BJ (cell line): ENCODE data around the gene LIPJ. TPM values are rescaled to one million over a fixed set of nuclear protein-coding genes. Genes with fewer than 3 reads are reported as not detected.

Source experiments
- CTCF ChIA-PET: fragments of 350-600 bp; formaldehyde crosslinking; extraction: SDS; loops from one replicate; lab custom pipeline; 2021; ENCODE audit warnings: antibody characterized with exemption, inconsistent platforms; lab: Yijun Ruan, JAX
- POLR2A ChIA-PET: fragments of 300-600 bp; sonication (Branson Sonifier 250); formaldehyde crosslinking; extraction: SDS; loops from one replicate; lab custom pipeline; 2021; ENCODE audit warnings: antibody characterized with exemption; lab: Charles Lee
- DNase-seq: peaks from one replicate; pipeline ENCODE4 v3.0.0-alpha.2; 2011; ENCODE audit warnings: low read depth
- H3K27me3 ChIP-seq: 2 replicates; pipeline ENCODE4 v1.6.0; 2011; ENCODE audit warnings: low read length; ENCODE audit not compliant: control insufficient read depth, insufficient read depth
- H3K36me3 ChIP-seq: 2 replicates; pipeline ENCODE4 v1.5.1; 2011; ENCODE audit warnings: low read length; ENCODE audit not compliant: control insufficient read depth, insufficient read depth
- H3K4me3 ChIP-seq: 2 replicates; pipeline ENCODE4 v1.5.1; 2011; ENCODE audit warnings: low read depth, mild to moderate bottlenecking, control low read depth, low read length
- CTCF ChIP-seq: IDR thresholded peaks from 2 replicates; pipeline ENCODE4 v1.5.1; 2011; ENCODE audit warnings: low read depth, mild to moderate bottlenecking, control low read depth, inconsistent platforms, low read length, moderate library complexity; ENCODE audit not compliant: insufficient read depth
- polyA plus RNA-seq: library from polyadenylated mRNA; depleted of rRNA; stranded (reverse); fragments of >200 nt; gene quantifications from 2 replicates; pipeline ENCODE4 v1.2.3, GENCODE V29; 2011

LIPJ gene
- polyA plus RNA-seq, 1 experiment, result not detected

GRCh38 chr10:88608780-88609179 is 22.2 kb downstream of the LIPJ start:
- Histone ChIP-seq H3K4me3 (no peak overlapping the region), H3K27me3 (no peaks in the 10 kb centered on the region), H3K36me3 (no peaks in the 10 kb centered on the region)
- TF ChIP-seq CTCF, result no peak
- CTCF ChIA-PET, result interaction anchor here (1.6 kb wide), 1 partner anchor 202 kb away, joined by 3 read pairs; no protein-coding TSS in a partner anchor
- no peak for DNase-seq
- POLR2A ChIA-PET, result no interaction called here

- no peaks in the 10 kb centered on the region for H3K36me3 ChIP-seq
- CTCF ChIA-PET, result interaction anchor here (0.6 to 1.7 kb wide), 3 partner anchors 28 to 175 kb away, joined by 3 to 8 read pairs (median 3); partner anchors contain the start of gene RNLS
- POLR2A ChIA-PET, result no interaction called here
- no peak overlapping the region for H3K4me3 ChIP-seq
- no peak for DNase-seq
- no peak for TF ChIP-seq CTCF
- H3K27me3 ChIP-seq, result no peaks in the 10 kb centered on the region
These were observed 29.9 kb downstream of the LIPJ start for GRCh38 chr10:88616250-88616977.

GRCh38 chr10:88617772-88618300 is 31.3 kb downstream of the LIPJ start:
- Histone ChIP-seq H3K36me3 (no peaks in the 10 kb centered on the region), H3K4me3 (no peak overlapping the region), H3K27me3 (no peaks in the 10 kb centered on the region)
- TF ChIP-seq CTCF, result no peak
- CTCF ChIA-PET, result interaction anchor here (1.3 to 1.7 kb wide), 2 partner anchors 35 kb away, joined by 6 to 8 read pairs; partner anchors contain the start of gene RNLS
- DNase-seq, result no peak
- POLR2A ChIA-PET, result interaction anchor here (0.7 kb wide), 1 partner anchor 42 kb away, joined by 3 read pairs; no protein-coding TSS in a partner anchor

- CTCF ChIA-PET, result interaction anchor here (1.3 kb wide), 1 partner anchor 35 kb away, joined by 6 read pairs; the partner anchor contains the start of gene RNLS
- POLR2A ChIA-PET, result no interaction called here
- H3K27me3 ChIP-seq, result no peaks in the 10 kb centered on the region
- no peak for DNase-seq
- H3K36me3 ChIP-seq, result no peaks in the 10 kb centered on the region
- H3K4me3 ChIP-seq, result no peak overlapping the region
- TF ChIP-seq CTCF, result no peak
These were observed 31.9 kb downstream of the LIPJ start for GRCh38 chr10:88618496-88618895.

GRCh38 chr10:88620441-88620840 is 33.9 kb downstream of the LIPJ start:
- CTCF ChIA-PET, result no interaction called here
- no peak for TF ChIP-seq CTCF
- Histone ChIP-seq H3K4me3 (no peak overlapping the region), H3K27me3 (no peaks in the 10 kb centered on the region), H3K36me3 (no peaks in the 10 kb centered on the region)
- DNase-seq, result no peak
- POLR2A ChIA-PET, result no interaction called here
